Measurements from ENCODE around the gene LYPD6B.

Gene LYPD6B

DNA sequence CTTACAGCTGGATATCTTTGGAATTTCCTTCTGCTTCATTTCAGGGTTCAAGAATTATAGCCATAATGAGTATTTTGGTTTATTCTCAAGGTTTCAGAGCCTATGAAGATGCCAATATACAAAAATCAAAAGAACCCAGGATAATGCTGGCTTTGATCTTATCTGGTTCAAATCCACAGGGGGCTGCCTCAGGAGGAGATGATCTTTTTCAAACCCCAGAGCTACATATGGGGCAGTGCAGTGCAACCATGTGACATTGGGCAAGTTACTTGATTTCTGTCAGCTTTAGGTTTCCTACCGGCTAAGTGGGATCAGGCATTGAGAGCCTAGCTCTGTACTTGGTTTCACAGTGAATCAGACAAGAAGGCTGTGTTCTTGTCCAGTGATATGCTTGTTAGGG, 23.0 kb upstream of the LYPD6B start:
- no peak for DNase-seq

DNA sequence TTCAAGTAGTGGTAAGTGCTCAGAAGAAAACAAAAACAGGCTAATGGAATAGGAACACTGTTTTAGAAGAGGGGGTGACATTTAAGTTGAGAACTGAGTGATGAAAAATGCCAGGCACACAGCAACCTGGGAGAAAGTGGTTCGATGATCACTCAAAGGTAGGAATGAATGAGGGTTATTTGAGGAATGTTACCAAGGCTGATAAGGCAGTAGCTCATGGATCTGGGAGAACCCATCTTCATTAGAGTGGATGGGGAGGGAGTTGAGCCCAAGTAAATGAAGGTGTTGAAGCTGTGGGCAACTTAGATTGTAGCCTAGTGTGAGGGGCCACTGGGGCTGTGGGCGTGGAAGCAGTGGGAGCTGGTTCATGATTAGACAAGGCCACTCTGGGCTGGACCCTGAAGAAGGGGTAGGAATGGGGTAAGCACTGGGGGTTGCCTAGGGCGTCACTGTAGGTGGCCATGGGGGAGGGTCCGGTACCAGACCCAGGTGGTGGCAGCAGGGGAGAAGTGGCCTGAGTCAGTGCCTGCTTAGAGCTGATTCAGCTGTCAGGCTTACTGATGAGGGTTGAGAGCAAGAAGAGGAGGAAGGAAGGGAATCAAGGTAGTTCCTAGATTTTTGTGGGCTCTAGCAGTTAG, 22.5 kb upstream of the LYPD6B start:
- DNase-seq: no peak

DNA sequence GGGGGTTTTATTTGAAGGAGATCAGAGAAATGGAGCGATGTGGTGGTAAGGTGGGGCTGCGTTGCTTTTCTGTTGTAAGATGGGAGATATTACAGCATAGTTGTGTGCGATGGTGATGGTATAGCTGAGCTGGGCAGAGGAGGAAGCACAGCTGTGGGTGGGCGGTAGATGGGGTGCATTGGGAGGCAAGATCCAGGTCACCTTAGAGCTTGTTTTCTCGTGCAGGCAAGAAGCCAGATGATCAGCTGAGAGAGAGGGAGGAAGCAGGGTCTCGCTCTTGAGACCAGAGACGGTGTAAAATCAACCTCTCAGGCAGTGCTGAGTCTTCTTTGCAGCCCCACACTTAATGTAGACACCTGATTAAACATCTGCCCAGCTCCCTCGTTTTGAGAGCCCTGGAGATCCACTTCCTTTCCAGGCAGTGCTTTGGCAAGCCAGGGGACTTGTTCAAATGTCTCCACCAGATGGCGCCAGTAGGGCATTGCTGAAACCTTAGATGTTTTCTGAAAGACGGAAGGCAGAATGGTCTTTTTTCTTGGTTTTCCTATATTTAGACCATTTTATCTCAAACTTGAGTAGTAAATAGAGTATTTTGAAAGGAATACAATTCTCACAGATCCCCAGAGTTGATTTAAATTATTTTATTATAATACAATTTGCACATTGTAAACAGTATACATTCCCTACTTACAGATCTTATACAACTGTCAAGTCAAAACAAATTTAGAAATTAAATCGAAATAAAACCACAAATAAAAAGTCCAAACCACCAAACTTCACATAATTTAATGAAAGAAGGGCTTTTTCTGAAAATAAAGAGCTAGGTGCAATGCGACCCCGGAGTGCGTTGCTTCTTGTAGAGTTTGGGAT, 21.1 kb upstream of the LYPD6B start:
- peak; percentile 60 for DNase-seq

DNA sequence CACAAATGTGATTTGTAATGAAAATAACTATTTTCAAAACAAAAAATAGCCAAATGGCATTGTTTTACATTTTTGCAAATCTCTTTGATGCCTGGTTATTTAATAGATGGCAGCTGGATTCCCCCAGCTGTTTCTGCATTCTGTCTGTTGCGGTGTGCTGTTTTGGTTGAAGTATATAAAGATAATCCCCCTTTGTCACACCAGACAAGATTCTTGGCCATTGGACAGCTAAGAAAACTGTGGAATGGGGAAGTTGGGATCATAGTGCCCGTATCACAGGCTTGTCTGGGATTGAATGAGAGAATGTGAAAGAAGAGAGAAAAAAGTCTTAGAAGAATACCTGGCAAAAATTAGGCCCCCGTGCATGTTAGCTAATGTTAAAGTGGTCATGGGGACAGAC, 19.5 kb upstream of the LYPD6B start:
- DNase-seq: no peak

DNA sequence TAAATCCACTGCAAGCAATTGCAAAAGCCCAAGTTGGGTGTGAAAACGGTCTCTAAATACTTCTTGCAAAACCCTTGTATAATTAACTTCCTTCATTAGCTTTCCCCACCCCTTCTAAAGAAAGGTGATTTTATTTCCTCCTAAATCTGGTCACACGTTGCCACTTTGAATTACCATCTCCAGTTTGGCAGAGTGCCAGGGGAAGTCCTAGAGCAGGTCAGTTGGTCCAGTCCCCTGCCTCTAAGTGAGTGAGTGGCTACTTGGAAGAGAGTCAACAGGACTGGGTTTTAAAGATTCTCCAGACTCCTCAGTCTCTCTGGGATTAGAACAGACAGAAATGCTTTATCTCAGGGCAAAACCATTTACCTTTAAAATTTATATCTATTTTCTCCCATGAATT, 18.7 kb upstream of the LYPD6B start:
- no peak for DNase-seq

DNA sequence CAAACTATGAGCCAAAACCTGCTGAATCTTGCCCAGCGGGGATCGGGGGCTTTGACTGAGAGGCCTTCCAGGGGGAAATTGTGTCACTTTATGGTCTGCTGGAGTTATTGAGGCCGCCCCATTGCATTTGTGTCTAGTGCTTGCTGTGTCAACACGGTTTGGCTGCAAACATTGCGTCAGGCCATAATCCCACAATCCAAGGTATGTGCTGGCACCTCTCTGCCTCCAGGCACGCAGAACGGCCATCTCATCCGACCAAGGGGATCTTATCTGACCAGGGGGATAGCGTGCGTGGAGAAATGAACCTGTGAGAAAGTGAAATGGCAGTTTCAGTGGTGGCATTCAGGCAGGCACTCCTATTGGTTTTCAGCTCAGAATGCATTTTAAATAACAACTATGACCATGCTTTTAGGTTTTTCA, 18.1 kb upstream of the LYPD6B start:
- DNase-seq: no peak

DNA sequence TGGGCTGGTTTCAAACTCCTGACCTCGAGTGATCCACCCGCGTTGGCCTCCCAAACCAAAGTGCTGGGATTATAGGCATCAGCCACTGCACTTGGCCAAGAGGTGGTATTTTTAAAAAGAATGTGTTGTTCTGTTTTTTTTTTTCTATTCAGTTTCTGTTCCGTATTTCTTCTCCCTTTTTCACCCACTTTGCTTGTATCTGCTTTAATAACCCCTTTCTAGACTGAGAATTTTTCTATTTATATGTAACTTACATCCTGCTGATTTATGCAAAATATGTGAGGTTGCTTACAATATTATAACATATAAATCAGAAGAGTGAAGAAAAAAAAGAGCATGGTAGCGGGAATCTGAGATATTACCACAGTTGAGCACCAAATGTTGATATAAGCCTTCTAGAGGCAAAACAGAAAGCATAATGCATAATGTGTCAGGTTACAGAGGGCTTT, 17.2 kb upstream of the LYPD6B start:
- no peak for DNase-seq

DNA sequence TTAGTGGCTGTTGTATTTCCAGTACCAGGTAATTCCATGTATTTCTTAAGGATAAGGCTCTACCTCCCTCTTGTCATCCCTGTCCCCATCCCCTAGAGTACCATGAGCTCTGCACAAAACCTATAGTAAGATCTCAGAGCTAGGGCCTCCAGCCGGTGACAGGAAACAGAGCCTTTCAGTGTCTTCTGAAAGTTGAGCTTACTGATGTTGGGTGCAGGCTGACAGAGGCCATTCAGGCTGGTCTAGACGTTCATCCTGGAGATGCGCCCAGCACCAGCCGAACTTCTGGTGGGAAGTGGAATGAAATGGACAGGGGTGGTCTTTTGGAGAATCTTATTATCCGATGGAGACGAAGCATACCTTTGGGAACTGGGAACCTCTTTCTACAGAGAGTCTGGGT, 16.7 kb upstream of the LYPD6B start:
- DNase-seq: no peak

DNA sequence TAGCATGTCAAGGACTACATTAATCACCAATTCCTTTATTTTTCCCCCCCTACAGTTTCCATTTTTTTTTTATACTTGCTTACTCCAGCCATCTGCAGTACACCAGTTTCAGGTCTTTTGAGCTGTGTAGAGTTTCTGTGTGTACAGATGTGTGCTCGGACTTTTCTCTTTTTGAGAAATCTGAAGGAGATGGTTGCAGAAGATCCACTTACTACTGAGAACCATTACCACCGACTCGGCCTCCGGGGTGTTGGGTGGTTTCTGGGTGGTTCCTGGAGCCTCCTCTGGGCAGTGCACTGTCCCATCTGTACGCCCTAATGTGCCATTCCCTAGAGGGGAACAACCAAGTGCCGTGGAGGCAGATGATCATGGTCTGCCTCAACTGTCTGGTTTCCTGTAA, 15.4 kb upstream of the LYPD6B start:
- no peak for DNase-seq

DNA sequence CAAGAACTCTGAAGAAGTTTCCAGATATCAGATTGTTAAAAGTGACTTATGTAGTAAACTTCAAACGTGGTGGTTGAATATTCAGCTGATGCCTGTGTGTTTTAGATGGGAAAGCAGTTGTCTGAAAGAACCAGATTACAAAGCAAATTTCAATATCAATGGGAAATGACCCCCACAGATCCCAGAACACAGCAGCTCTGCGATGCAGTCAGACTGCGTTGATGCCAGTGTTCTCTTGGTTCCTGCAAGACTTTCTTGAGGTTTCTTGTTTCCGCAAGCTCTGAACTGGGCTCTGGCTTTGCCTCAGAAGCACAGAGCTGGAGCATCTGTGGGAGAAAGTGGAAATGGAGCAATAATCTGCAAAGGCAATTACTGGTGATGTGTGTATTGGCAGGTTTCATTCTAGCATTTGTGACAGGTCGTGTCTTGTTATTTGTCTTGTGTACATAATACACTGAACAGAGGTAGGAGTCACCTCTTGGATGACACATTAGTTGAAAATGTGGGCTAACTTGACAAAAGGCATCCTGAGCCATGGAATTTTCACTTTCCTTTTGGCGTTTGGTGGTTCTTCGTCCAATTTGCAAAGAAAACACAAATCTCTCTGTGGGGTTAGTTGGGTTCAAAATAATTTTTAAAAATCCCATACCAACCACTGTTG, 10.8 kb upstream of the LYPD6B start:
- DNase-seq: no peak

DNA sequence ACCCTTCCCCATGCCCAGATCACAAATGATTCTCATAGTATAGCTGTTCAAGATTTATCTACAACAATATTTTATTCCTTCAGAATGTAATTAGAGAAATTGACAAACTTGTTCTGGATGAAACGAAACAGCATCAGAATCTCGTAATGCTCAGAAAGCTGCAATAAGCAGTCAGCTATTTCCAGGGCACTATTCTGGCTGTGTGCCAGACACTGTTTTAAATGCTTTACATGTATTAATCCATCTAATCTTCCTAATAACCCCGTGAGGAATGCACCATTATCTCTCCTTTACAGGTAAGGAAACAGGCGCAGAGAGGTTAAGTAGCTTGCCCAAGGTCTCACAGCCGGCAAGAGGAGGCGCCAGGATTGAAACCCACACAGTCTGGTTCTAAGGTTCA, 10.1 kb upstream of the LYPD6B start:
- no peak for DNase-seq

DNA sequence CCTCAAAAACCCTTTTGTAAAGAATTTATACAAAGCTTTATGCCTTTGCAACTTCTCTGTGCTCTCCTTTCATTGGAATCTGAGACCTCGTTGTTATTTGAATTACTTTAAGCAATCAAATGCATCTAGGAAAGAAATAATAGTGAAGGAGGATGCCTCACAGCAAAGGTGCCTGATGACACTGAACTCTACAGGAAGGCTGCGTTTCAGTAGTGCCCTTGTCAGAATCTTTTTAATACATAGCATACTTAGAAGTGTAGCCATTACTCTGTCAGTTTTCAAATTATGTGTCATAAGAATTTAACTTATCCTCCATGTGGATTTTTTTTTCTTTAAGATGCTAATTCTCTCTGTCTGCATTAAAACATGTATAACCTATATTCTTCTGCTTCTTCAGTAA, 9.6 kb upstream of the LYPD6B start:
- no peak for DNase-seq

DNA sequence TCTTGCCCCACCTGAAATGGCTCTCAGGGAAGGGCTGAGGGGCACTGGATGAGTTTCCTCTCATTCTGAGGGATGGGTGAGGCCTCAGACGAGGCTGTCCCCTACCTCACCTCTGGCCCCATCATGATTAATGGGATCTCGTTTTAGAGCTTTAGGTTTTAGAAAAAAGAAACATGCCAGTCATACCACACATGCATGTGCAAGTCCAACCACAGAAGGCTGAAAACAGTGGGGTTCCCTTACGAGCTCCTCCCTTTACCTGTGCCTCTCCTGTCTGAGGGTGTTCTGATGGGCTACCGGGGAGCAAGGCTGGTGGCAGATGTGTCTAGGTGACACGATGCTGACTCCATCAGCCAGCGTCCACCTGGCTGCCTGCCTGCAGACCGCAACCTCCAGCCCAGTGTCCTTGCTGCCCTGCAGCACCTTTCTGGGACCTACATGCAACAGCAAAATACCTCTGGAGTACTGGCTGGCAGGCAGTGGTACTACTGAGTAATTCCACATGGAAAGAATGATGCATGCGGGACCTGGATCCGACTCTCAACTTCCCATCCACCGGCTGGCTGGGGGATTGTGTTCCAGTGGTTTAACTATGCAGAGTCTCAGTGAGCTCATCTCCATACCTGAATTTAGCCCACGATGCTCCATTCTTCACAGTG, 9.1 kb upstream of the LYPD6B start:
- DNase-seq: no peak

DNA sequence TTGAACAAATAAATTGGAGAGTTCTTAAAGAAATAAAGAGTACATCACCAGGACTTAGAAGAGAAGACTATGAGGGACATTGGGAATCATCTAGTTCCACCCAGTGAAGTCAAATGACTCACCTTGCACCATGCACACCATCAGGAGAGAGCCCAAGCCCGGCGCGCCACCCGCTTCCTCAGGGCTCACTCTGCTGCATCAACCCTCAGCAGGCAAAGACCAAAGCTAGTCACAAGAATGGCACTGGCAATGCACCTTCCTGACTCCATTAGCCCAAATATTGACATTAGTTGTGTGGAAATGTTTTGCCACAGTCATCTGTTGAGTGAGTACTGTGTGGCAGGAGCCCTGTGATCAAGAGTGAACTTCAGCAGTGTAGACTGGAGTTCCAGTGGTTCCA, 7.1 kb upstream of the LYPD6B start:
- DNase-seq: no peak

DNA sequence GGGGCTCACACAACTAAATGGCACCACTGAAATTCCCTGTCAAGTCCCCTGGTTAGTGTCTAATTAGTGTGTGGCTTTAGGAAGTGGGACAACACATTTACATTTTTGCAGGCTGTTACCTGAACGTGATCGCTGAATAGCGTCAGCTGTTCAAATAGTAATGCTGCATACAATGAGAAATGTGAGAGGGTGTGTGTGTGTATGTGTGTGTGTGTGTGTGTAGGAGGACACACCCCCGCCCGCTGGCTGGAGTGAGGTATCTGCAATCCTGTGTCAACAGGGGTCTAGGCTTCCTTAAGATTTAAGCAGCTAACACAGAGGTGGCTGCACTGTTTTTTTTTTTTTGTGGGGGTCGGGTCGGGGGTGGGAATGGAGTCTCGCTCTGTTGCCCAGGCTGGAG, 4.8 kb upstream of the LYPD6B start:
- peak; percentile 45 for DNase-seq

DNA sequence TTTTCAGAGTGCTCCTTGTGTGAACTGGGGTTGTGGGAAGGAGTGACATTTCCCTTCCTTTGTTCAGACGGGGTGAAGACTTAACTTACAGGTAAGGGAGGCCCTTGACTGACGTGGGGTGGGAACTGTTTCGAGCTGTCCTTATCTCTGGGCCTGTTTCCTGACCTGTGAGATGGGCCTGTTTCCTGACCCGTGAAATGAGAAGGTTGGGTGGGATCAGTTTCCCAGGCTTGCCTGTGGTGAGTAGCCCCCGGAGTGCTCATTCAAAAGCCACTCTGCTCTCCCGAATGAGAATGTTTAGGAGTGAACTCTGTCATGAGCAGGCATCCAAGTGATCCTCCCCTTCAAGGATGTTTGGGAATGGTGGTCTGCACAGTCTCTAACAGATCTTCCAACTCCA, 4.1 kb upstream of the LYPD6B start:
- no peak for DNase-seq

DNA sequence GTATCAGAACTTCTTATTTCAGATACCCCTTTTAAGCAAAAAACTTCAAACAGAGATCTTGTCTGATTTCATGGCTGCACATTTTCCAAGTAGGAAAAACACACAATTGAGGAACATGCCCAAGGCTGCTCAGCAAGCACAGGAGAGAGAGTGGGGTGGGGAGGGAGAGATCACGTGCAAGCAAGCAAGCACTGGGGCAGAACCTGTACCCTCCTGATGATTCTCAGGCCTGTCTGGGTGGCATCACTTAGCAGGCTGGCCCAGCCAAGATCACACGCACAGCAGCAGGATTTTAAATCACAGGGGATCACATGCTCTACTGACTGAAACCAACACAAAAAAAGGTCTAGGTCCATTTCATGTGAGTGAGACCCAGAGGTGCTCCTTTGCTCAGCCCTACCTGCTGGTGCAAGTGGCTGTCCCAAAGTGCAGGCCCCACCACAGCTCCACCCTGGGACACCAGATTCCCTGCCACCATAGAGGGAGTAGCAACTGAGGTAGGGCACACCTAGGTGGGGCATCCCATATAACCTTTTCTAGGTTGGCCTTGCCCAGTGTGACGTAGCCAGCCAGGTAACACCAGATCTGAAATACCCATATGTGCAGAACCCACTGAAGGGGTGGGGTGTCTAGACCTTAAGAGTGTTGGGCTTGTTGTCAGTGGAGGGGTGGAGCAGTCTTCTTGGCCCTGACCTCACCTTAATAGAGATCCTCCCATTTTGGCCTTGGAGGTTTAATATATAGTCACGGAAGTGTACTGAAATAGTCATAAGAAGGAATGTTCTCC, 1.8 kb upstream of the LYPD6B start:
- no peak for DNase-seq

DNA sequence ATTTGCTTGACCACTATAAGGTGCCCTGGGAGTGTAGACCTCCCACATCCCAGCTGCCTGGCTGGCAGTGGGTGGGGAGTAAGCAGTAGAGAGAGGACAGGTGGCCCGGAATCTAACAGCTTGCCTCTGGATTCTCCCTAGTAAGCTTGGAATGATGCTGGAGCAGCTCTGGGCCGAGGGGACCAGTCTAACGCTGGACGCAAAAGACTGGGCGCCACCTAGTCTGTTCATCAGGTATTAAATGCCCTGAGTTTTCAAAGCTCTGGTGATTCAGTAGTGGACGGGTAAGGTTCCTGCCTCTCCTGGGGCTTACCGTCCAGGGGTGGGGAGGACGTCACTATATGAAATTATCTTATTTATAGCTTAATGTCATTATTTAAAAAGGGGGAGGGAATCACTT, 648 bp upstream of the LYPD6B start:
- DNase-seq: no peak

DNA sequence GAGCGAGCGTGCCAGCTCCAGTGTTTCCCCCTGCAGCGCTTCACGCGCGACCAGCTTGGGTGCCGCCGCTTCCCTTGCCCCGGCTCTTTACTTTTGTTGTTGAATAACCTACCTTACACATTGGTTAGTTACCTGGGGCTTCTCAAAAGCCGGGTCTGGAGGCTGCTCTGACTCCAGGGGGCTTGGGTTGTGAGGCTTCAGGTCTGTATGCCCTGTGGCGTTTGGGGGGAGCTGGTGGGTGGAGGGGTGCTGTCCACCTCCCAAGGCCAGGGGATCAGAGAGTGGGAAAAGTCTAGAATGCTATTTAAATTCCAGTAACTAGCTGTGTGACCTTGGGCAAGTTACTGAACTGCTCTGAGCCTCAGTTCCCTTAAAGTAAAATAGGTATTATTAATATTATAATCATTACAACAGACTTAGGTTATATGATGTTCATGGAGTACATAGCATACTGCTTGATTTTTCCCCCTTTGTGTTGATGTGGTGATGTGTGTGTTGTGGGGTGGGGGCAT, 770 bp downstream of the LYPD6B start:
- DNase-seq: no peak

DNA sequence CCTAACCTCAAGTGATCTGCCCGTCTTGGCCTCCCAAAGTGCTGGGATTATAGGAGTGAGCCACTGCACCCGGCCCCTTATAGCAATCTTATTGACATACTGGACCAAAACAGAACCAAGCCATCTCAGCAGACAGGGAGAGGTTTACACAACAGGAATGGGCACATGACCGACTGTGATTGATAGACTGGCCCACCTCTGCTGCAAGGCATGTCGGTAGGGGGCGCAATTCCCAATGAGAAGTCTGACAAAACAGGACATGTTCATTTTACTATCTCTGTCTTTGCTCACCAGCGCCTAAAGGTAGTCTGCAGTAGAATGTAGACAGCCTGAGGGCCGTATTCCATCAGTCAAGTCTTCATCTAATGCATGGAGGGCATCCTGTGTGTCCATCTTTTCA, 2.0 kb downstream of the LYPD6B start:
- DNase-seq: no peak

DNA sequence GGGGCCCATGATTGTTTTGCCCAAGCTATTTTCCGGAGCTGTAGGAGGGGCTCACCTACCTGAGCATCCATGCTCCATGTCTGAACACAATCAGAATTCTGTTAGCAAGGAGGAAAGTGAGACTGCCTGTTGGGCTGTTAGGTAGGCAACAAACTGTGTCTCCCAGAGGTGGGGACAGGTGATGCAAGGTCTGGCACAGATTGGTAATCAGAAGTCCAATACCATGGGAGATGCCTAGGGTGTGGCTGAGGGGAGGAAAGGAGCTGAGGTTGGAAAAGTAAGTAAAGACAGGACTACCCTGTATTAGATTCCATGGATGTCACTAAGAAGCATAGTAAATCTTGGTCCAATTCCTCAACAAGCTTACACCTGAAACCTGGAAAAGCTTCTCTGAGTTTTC, 3.0 kb downstream of the LYPD6B start:
- DNase-seq: no peak

DNA sequence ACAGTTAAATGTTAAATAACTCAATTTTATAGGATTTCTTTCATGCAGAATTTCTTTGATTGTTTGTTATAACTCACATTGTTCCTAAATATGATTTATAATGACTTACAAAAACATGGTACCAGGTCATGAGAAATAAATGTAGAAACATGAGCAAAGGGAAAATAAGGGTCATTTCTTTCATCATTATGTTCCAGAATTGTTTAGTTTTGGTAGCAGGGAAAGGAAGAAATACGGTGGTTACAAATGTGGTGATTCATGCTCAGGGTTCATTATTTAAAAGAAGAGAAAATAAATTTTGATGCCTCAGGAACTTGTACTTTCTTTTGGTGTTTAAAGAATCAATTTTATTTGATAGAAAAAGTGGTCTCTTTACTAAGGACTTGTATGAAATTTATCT, 4.4 kb downstream of the LYPD6B start:
- no peak for DNase-seq

DNA sequence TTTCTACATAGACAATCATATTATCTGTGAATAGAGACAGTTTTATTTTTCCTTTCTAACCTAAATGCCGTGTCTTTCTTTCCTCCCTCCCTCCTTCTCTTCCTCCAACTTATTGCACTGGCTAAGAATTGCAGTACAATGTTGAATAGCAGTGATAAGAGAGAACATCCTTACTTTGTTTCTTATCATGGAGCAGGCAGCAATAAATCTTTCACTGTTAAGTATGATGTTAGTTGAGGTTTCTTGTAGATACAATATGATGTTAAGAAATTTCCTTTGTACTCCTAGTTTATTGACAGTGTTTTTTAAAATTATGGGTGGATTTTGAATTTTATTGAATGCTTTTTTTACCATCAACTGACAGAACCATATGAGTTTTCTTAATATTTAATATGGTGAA, 6.0 kb downstream of the LYPD6B start:
- DNase-seq: no peak
